ENCODE measurements around the gene DCN.
"Not testable (repeated sequence)": the region's sequence is repeated elsewhere in the genome, so short reads cannot be mapped to it uniquely, and the experiment has no call there.

DCN gene

GRCh38 chr12:91182636-91183455 is at the start of gene DCN:
TSS of gene DCN (minus strand) at chr12:91182817. CDS start at chr12:91178552, 4,265 bp downstream.
- no peak for DNase-seq

GRCh38 chr12:91230841-91231240 is 48.2 kb upstream of the DCN start:
- no peak for DNase-seq

GRCh38 chr12:91226951-91227350 is 44.3 kb upstream of the DCN start:
- DNase-seq = no peak

- no peak for DNase-seq
These were observed 42.7 kb upstream of the DCN start for GRCh38 chr12:91225316-91225715.

GRCh38 chr12:91224401-91224800 is 41.8 kb upstream of the DCN start:
- no peak for DNase-seq

GRCh38 chr12:91222746-91223145 is 40.1 kb upstream of the DCN start:
- DNase-seq = no peak

- no peak for DNase-seq
These were observed 37.3 kb upstream of the DCN start for GRCh38 chr12:91219919-91220318.

GRCh38 chr12:91219511-91219910 is 36.9 kb upstream of the DCN start:
- no peak for DNase-seq

- DNase-seq = no peak
These were observed 34.3 kb upstream of the DCN start for GRCh38 chr12:91216871-91217270.

GRCh38 chr12:91215940-91216454 is 33.4 kb upstream of the DCN start:
- DNase-seq = no peak

- DNase-seq = no peak
These were observed 29.2 kb upstream of the DCN start for GRCh38 chr12:91211866-91212265.

GRCh38 chr12:91210618-91211017 is 28.0 kb upstream of the DCN start:
- DNase-seq = no peak

GRCh38 chr12:91210144-91210543 is 27.5 kb upstream of the DCN start:
- no peak for DNase-seq

- DNase-seq = not testable (repeated sequence)
These were observed 24.7 kb upstream of the DCN start for GRCh38 chr12:91207301-91207700.

- DNase-seq = no peak
These were observed 23.2 kb upstream of the DCN start for GRCh38 chr12:91205811-91206210.

GRCh38 chr12:91204421-91204820 is 21.8 kb upstream of the DCN start:
- DNase-seq = no peak

- no peak for DNase-seq
These were observed 21.0 kb upstream of the DCN start for GRCh38 chr12:91203610-91204009.

GRCh38 chr12:91202390-91202789 is 19.8 kb upstream of the DCN start:
- no peak for DNase-seq

GRCh38 chr12:91196436-91196835 is 13.8 kb upstream of the DCN start:
- DNase-seq = no peak

GRCh38 chr12:91194500-91194899 is 11.9 kb upstream of the DCN start:
- no peak for DNase-seq

GRCh38 chr12:91191513-91192111 is 9.0 kb upstream of the DCN start:
- no peak for DNase-seq

GRCh38 chr12:91189516-91189915 is 6.9 kb upstream of the DCN start:
- no peak for DNase-seq

GRCh38 chr12:91188778-91189177 is 6.2 kb upstream of the DCN start:
- DNase-seq = no peak

GRCh38 chr12:91186156-91186555 is 3.5 kb upstream of the DCN start:
- DNase-seq = no peak
